HCT116 (cell line): ENCODE measurements around the gene KCTD4. TPM values are rescaled to one million over a fixed set of nuclear protein-coding genes. Genes with fewer than 3 reads are reported as not detected.

Source experiments
- ATAC-seq: fragments of 200-7000 bp; cut with Tn5 transposase; 2 replicates; pipeline ENCODE4 v1.9.1; 2020; ENCODE audit warnings: mild to moderate bottlenecking, moderate library complexity
- BruUV-seq: library from RNA; stranded (reverse); fragments of 400-500 nt; replicated peaks from 2 replicates; lab custom pipeline; 2021; lab: Mats Ljungman, UMichigan
- CTCF ChIA-PET: fragments of 300-600 bp; sonication (Branson Sonifier 250); formaldehyde crosslinking; loops from one replicate; lab custom pipeline; 2021; ENCODE audit warnings: antibody characterized with exemption; lab: Charles Lee
- POLR2A ChIA-PET: fragments of 300-600, 350-600 bp; sonication (Branson Sonifier 250); formaldehyde crosslinking; loops from one replicate; lab custom pipeline; 2021; ENCODE audit warnings: antibody characterized with exemption; lab: Charles Lee
- RAD21 ChIA-PET, 2 experiments: fragments of 300-600 bp; sonication (Branson Sonifier 250); formaldehyde crosslinking; loops; one replicate each; lab custom pipeline; 2023; ENCODE audit warnings: low total read pairs in 2 of 2; ENCODE audit not compliant: uncharacterized antibody in 2 of 2, unreplicated experiment in 2 of 2, low non-redundant PET in 1 of 2; lab: Charles Lee
- DNase-seq: peaks from one replicate; pipeline ENCODE4 v3.0.0-alpha.2; 2010; ENCODE audit warnings: low read depth, low spot score
- H2AFZ ChIP-seq: fragments of 200-600 bp; shearing (Covaris generic), sonication (generic); 2 replicates; pipeline ENCODE4 v1.6.1; 2017; ENCODE audit warnings: low read depth, mixed run types, mixed read lengths, antibody characterized with exemption, low read length; ENCODE audit not compliant: poor library complexity, severe bottlenecking
- H3K27ac ChIP-seq: 2 replicates; pipeline ENCODE4 v1.5.1; 2012; ENCODE audit warnings: low read depth, low read length
- H3K27me3 ChIP-seq: fragments of 200-600 bp; sonication (generic); 2 replicates; pipeline ENCODE4 v1.6.1; 2016; ENCODE audit warnings: mixed run types, low read length, mixed read lengths; ENCODE audit not compliant: insufficient read depth
- H3K36me3 ChIP-seq, 2 experiments: fragments of 200-500 bp in 1 of 2; fragments of 200-600 bp in 1 of 2; sonication (Bioruptor generic) in 1 of 2; sonication (generic) in 1 of 2; 2 replicates each; pipeline versions ENCODE4 v1.5.1 to v1.6.1; 2014 to 2016; ENCODE audit warnings: low read length in 2 of 2, inconsistent platforms in 1 of 2, mixed read lengths in 1 of 2, mixed run types in 1 of 2; ENCODE audit not compliant: insufficient read depth in 2 of 2, control insufficient read depth in 1 of 2
- H3K4me1 ChIP-seq, 2 experiments: fragments of 200-600 bp in 1 of 2; sonication (generic) in 1 of 2; 2 replicates each; pipeline versions ENCODE4 v1.5.1 to v1.6.1; 2012 to 2017; ENCODE audit warnings: low read length in 2 of 2, inconsistent platforms in 1 of 2, mild to moderate bottlenecking in 1 of 2, mixed read lengths in 1 of 2, mixed run types in 1 of 2, moderate library complexity in 1 of 2; ENCODE audit not compliant: insufficient read depth in 2 of 2, control insufficient read depth in 1 of 2
- H3K4me2 ChIP-seq: fragments of 200-600 bp; sonication (generic); 2 replicates; pipeline ENCODE4 v1.6.1; 2017; ENCODE audit warnings: mixed run types, low read length, mixed read lengths
- H3K4me3 ChIP-seq, 2 experiments: fragments of 200-600 bp in 1 of 2; sonication (generic) in 1 of 2; replicated peaks in 1 of 2; 2 replicates each; pipeline ENCODE4 v1.5.1; 2011 to 2016; ENCODE audit warnings: low read length in 2 of 2, control low read depth in 1 of 2, low read depth in 1 of 2, mild to moderate bottlenecking in 1 of 2, mixed read lengths in 1 of 2, mixed run types in 1 of 2
- H3K79me2 ChIP-seq: fragments of 200-600 bp; sonication (generic); 2 replicates; pipeline ENCODE4 v1.6.1; 2017; ENCODE audit warnings: mild to moderate bottlenecking, mixed run types, low read length, moderate library complexity, mixed read lengths; ENCODE audit not compliant: insufficient read depth
- H3K9ac ChIP-seq: fragments of 200-600 bp; sonication (generic); 2 replicates; pipeline ENCODE4 v1.6.1; 2016; ENCODE audit warnings: low read length, mixed read lengths
- H3K9me2 ChIP-seq: fragments of 200-600 bp; sonication (generic), shearing (Covaris generic); 2 replicates; pipeline ENCODE4 v1.6.1; 2017; ENCODE audit warnings: mixed run types, mild to moderate bottlenecking, moderate library complexity; ENCODE audit not compliant: insufficient read depth
- H3K9me3 ChIP-seq, 2 experiments: fragments of 200-500 bp in 1 of 2; fragments of 200-600 bp in 1 of 2; sonication (Bioruptor generic) in 1 of 2; sonication (generic) in 1 of 2; 2 replicates each; pipeline ENCODE4 v1.6.1; 2014 to 2017; ENCODE audit warnings: low read length in 2 of 2, mixed read lengths in 2 of 2, inconsistent platforms in 1 of 2, low read depth in 1 of 2, mild to moderate bottlenecking in 1 of 2, mixed run types in 1 of 2, moderate library complexity in 1 of 2; ENCODE audit not compliant: control insufficient read depth in 1 of 2, insufficient read depth in 1 of 2
- H4K20me1 ChIP-seq: fragments of 200-600 bp; sonication (generic), shearing (Covaris generic); 2 replicates; pipeline ENCODE4 v1.6.1; 2017; ENCODE audit warnings: mixed run types, mild to moderate bottlenecking, moderate library complexity; ENCODE audit not compliant: insufficient read depth
- ELF1 ChIP-seq: IDR thresholded peaks from 2 replicates; pipeline ENCODE4 v1.6.1; 2012; ENCODE audit warnings: low read depth, borderline replicate concordance
- FOSL1 ChIP-seq: IDR thresholded peaks from 2 replicates; pipeline ENCODE4 v1.6.1; 2012; ENCODE audit warnings: low read depth
- POLR2AphosphoS5 ChIP-seq: IDR thresholded peaks from 2 replicates; pipeline ENCODE4 v1.6.1; 2011; ENCODE audit warnings: mild to moderate bottlenecking, low read depth, low read length, moderate library complexity
- YY1 ChIP-seq: IDR thresholded peaks from 2 replicates; pipeline ENCODE4 v1.6.1; 2011; ENCODE audit warnings: low read length, low read depth, moderate library complexity, mild to moderate bottlenecking; ENCODE audit not compliant: insufficient replicate concordance; ENCODE audit errors: extremely low read depth
- intact Hi-C: fragments of 100-400 bp; cut with micrococcal nuclease; formaldehyde crosslinking; loops from 2 replicates; pipeline ENCODE4 v1.10.0; 2022
- total RNA-seq: library from RNA; stranded (reverse); gene quantifications from one replicate; pipeline ENCODE4 v1.2.1, GENCODE V29; 2021; ENCODE audit not compliant: unreplicated experiment

The KCTD4 gene
- total RNA-seq, 1 experiment from 2014 or later = not detected

- ChIA-PET RAD21 (interaction anchor here in 1 of 2 experiments (1.2 kb wide), 1 partner anchor 72 kb away, joined by 3 read pairs; no protein-coding TSS in a partner anchor), CTCF (no interaction called here)
- no peak overlapping the region for H3K27ac ChIP-seq
Observed at GRCh38 chr13:45209229-45209628, 8.4 kb upstream of the KCTD4 start.

GRCh38 chr13:45208132-45208531 is 7.3 kb upstream of the KCTD4 start:
- H3K79me2 ChIP-seq = peaks cover 50% of the 10 kb centered on the region
- DNase-seq = no peak
- no peaks in the 10 kb centered on the region for H4K20me1 ChIP-seq
- intact Hi-C loops = no loop called here
- H3K9me3 ChIP-seq = no peaks in the 10 kb centered on the region
- H3K9ac ChIP-seq = no peak overlapping the region
- no peak overlapping the region for H3K4me3 ChIP-seq
- peaks cover 0 to 13% of the 10 kb centered on the region in 2 experiments; a peak in 2 of 4 replicates for H3K36me3 ChIP-seq
- no peaks in the 10 kb centered on the region for H3K27me3 ChIP-seq
- no peaks in the 10 kb centered on the region for H3K9me2 ChIP-seq
- H3K4me1 ChIP-seq = peaks cover 24 to 53% of the 10 kb centered on the region in 2 experiments
- no peak overlapping the region for H3K4me2 ChIP-seq
- no peak for TF ChIP-seq ELF1
- H2AFZ ChIP-seq = no peak overlapping the region
- CTCF ChIA-PET = no interaction called here
- RAD21 ChIA-PET = interaction anchor here in 1 of 2 experiments (1.2 kb wide), 1 partner anchor 73 kb away, joined by 3 read pairs; no protein-coding TSS in a partner anchor
- BruUV-seq = no TSS peak
- H3K27ac ChIP-seq = no peak overlapping the region
- POLR2A ChIA-PET = no interaction called here
- no peak for ATAC-seq

More at GRCh38 chr13:45209229-45209628, 8.4 kb upstream of the KCTD4 start:
- Histone ChIP-seq H3K36me3 (peaks cover 0 to 13% of the 10 kb centered on the region in 2 experiments; a peak in 2 of 4 replicates), H3K9ac (no peak overlapping the region), H3K4me1 (peaks cover 24 to 44% of the 10 kb centered on the region in 2 experiments), H3K9me3 (no peaks in the 10 kb centered on the region), H3K79me2 (peaks cover 40% of the 10 kb centered on the region), H3K4me2 (no peak overlapping the region), H2AFZ (no peak overlapping the region), H4K20me1 (no peaks in the 10 kb centered on the region), H3K4me3 (no peak overlapping the region), H3K9me2 (no peaks in the 10 kb centered on the region), H3K27me3 (no peaks in the 10 kb centered on the region)
- intact Hi-C loops = no loop called here
- POLR2A ChIA-PET = no interaction called here
- ATAC-seq (no peak), DNase-seq (no peak)
- TF ChIP-seq YY1 (no peak), FOSL1 (no peak), POLR2AphosphoS5 (no peak)
- no TSS peak for BruUV-seq
